Right cardiac atrium (tissue), 5 donors: Measurements from ENCODE around the gene HOXB2. TPM values are rescaled to one million over a fixed set of nuclear protein-coding genes. Genes with fewer than 3 reads are reported as not detected.
A peak's percentile ranks its signal among the peaks of the same experiment; 100 is the strongest.

Source experiments
- ATAC-seq, 2 donors: fragments of 200-7000 bp; cut with Tn5 transposase; one replicate each; pipeline versions ENCODE4 v1.8.0 to v1.9.1; 2020; ENCODE audit warnings: moderate library complexity in 2 of 2, mild to moderate bottlenecking in 1 of 2
- DNase-seq, 3 donors: peaks; one replicate each; pipeline ENCODE4 v3.0.0-alpha.2; 2020
- H3K27ac ChIP-seq: one replicate; pipeline ENCODE4 v1.5.1; 2013; ENCODE audit warnings: mild to moderate bottlenecking, low read length, control low read depth, moderate library complexity
- H3K27me3 ChIP-seq: one replicate; pipeline ENCODE4 v1.6.1; 2013; ENCODE audit not compliant: control insufficient read depth, insufficient read depth
- H3K4me1 ChIP-seq: one replicate; pipeline ENCODE4 v1.6.1; 2013; ENCODE audit warnings: low read length; ENCODE audit not compliant: control insufficient read depth, insufficient read depth
- H3K4me3 ChIP-seq: one replicate; pipeline ENCODE4 v1.5.1; 2013; ENCODE audit warnings: low read length, control low read depth
- H3K9me3 ChIP-seq: one replicate; pipeline ENCODE4 v1.6.1; 2013; ENCODE audit warnings: low read length; ENCODE audit not compliant: control insufficient read depth
- WGBS: extraction: QIAGEN DNeasy Blood & Tissue Kit; methylation state at CpG from one replicate; pipeline ENCODE4 v1.1.7; 2013; 5-methylcytosine and 5-hydroxymethylcytosine counted together
- intact Hi-C, 4 donors: fragments of 100-400 bp; cut with DNase I; formaldehyde crosslinking; loops; one replicate each; pipeline versions ENCODE4 v1.11.0 to v1.14.0; 2022 to 2023
- long read RNA-seq, 4 donors: library from polyadenylated mRNA; unstranded; transcript quantifications; one replicate each; pipeline ENCODE4 v2.0.0, GENCODE V29; 2020 to 2021
- polyA plus RNA-seq: library from polyadenylated mRNA; stranded (reverse); fragments of 200-250 nt; gene quantifications from one replicate; pipeline ENCODE4 v1.2.3, GENCODE V29; 2013
- total RNA-seq, 4 donors: library from RNA; stranded (reverse); fragmentation: NEBNext Ultra II Directional; extraction: Animal tissue kit (Norgen Biotek cat#: 25700); gene quantifications; one replicate each; pipeline ENCODE4 v1.2.1, GENCODE V29; 2021
- donor health status: healthy with polysubstance abuse.
- donor health status: DM: no; HTN: yes; CAD: no.
- donor health status: DM: no; HTN: no; CAD: no.
- donor health status: DM: no; HTN: yes; CAD: no; lungs with severe emphysema.
- donor health status: DM: yes; HTN: yes; CAD: no.

Gene HOXB2
- total RNA-seq (1 to 10 TPM; 2.4 to 9.9 (median 6.0) TPM), polyA plus RNA-seq (5.5 TPM)
- long read RNA-seq, donor 1, partial matches to known transcripts: 4 of 14 reads
- long read RNA-seq, donor 1, other reads (novel, unspliced or antisense): 6 of 14 reads
- long read RNA-seq, donor 2, partial matches to known transcripts: 1 of 3 reads
- long read RNA-seq, donor 2, other reads (novel, unspliced or antisense): 1 of 3 reads
- long read RNA-seq, donor 3, partial matches to known transcripts: 3 of 7 reads
- long read RNA-seq, donor 3, other reads (novel, unspliced or antisense): 0 of 7 reads
- long read RNA-seq, donor 4, partial matches to known transcripts: 0 of 1 reads
- long read RNA-seq, donor 4, other reads (novel, unspliced or antisense): 1 of 1 reads

GRCh38 chr17:48545022-48545375, at the start of gene HOXB2:
TSS of gene HOXB2 (minus strand) at chr17:48545109. CDS start at chr17:48544911, 198 bp downstream.
- intact Hi-C loops: no loop called here
- Histone ChIP-seq H3K27me3 (no peaks in the 10 kb centered on the region), H3K4me3 (peak within 1 kb of the TSS; percentile 77), H3K9me3 (no peaks in the 10 kb centered on the region), H3K27ac (peak within 1 kb of the TSS; percentile 76), H3K4me1 (peaks cover 3% of the 10 kb centered on the region)
- DNase-seq: peak in 2 of 3 donors; percentile 50 to 73
- no peak for ATAC-seq
- WGBS: 26% methylated on average over 12 of the region's 12 CpGs

DNA sequence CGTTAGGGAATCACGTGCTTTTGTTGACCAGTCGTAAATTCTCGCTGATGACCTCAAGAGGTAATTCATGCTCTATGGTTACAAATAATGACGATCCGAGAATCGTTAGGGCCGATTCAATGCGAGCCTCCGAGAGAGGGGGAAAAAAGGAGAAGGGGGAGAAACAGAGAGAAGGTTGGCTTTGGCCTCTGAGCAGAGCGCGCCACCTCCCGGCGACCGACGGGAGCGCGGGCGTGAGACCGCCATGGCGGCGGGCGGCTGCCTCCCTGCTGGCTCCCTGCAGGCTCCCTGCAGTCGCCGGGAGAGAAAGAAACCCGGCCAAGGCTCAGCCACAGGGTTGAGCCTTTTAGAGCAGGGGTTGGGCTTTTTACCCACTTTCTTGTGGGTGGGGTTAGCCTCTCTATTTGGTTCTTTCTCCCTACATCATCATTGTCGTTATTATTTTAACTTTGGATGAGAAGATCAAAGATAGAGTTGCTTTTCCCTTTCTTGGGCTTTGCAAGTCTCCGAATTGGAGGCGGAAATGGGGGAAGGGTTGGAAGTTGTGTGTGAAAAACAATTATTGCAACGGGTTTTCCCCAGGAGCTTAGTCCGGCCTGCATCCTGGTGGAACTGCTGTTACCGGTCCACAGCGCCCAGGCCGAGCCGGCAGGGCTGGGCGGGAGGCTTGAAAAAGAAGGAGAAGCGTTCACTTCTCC, 49.1 kb upstream of the HOXB2 start:
- no peaks in the 10 kb centered on the region for H3K27me3 ChIP-seq
- peak overlapping the region; percentile 6 for H3K4me3 ChIP-seq
- ATAC-seq (peak; percentile 56 to 68), DNase-seq (peak; percentile 69 to 91 (median 90))
- 10% methylated on average over 37 of the region's 37 CpGs for WGBS
- H3K27ac ChIP-seq: no peak overlapping the region
- no peaks in the 10 kb centered on the region for H3K9me3 ChIP-seq
- intact Hi-C loops: loop anchor here in 2 of 4 donors (10.0 kb wide), 2 partner anchors 239 to 259 kb away; no protein-coding TSS in a partner anchor
- H3K4me1 ChIP-seq: peaks cover 4% of the 10 kb centered on the region

DNA sequence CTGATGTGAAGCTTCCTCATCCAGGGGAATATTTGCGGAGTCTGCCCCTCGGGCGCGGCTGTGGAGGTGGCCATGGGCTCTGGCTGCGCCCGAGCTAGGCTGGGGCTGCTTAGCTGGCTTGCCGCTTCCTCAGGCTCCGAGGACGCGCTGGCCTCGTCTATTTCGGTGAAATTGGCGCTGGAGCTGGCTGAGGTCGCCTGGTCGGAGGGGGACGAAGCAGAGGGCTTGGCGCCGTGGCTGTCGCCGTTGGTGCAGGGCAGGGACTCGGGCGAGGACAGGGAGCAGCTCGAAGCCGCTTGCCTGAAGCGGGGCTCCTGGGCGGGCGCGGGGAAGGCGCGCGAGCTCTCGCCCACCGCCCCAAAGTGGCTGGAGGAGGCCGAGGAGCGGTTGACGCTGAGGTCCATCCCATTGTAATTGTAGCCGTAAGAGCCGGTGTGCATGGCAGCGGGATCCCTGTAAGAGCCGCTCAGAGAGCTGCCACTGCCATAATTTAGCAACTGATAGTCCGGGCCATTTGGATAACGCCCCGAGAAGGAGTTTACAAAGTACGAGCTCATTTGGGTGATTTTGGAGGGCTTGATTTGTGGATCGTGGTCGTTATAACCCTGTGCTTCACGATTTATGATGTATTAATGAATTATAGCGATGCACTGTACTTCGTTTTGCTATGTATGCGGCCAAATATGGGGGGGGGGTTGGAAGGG, 48.4 kb upstream of the HOXB2 start, which contains the start of gene HOXB5:
HOXB5 (minus strand) TSS at position 654 of the 704 bp plus-strand sequence; CDS start at position 557, 97 bp downstream.
- Histone ChIP-seq H3K4me1 (peaks cover 4% of the 10 kb centered on the region), H3K27me3 (no peaks in the 10 kb centered on the region), H3K9me3 (no peaks in the 10 kb centered on the region), H3K4me3 (peak within 1 kb of the TSS; percentile 6), H3K27ac (no peak within 1 kb of the TSS)
- WGBS: 2% methylated on average over 50 of the region's 50 CpGs
- intact Hi-C loops: loop anchor here in 2 of 4 donors (10.0 kb wide), 2 partner anchors 238 to 258 kb away; no protein-coding TSS in a partner anchor
- DNase-seq (no peak), ATAC-seq (no peak)

GRCh38 chr17:48592577-48592976, 47.7 kb upstream of the HOXB2 start:
- ATAC-seq: peak in 1 of 2 donors; percentile 13
- no peaks in the 10 kb centered on the region for H3K9me3 ChIP-seq
- intact Hi-C loops: loop anchor here in 2 of 4 donors (10.0 kb wide), 2 partner anchors 238 to 258 kb away; no protein-coding TSS in a partner anchor
- no peaks in the 10 kb centered on the region for H3K27me3 ChIP-seq
- WGBS: 10% methylated on average over 14 of the region's 14 CpGs
- H3K4me3 ChIP-seq: peak overlapping the region; percentile 12
- no peak for DNase-seq
- no peaks in the 10 kb centered on the region for H3K4me1 ChIP-seq
- no peak overlapping the region for H3K27ac ChIP-seq

DNA sequence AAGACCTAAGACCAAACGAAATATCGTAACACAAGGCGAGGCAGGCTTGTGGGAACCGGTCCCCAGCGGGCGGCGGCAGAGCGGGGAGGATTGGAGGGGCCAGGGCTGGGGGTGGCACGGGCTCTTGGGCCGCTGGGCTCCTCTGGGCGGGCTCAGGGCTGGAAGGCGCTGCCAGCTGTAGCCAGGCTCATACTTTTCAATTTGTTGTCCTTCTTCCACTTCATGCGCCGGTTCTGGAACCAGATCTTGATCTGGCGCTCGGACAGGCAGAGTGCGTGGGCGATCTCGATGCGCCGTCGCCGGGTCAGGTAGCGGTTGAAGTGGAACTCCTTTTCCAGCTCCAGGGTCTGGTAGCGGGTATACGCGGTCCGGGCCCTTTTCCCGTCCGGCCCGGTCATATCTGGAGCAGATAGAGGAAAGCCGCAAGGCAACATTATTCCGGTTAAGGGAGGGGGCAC, 47.2 kb upstream of the HOXB2 start:
- intact Hi-C loops: loop anchor here in 2 of 4 donors (10.0 kb wide), 2 partner anchors 237 to 257 kb away; no protein-coding TSS in a partner anchor
- no peak for ATAC-seq
- Histone ChIP-seq H3K9me3 (no peaks in the 10 kb centered on the region), H3K27me3 (no peaks in the 10 kb centered on the region), H3K4me1 (no peaks in the 10 kb centered on the region), H3K4me3 (peak overlapping the region; percentile 12), H3K27ac (no peak overlapping the region)
- DNase-seq: no peak
- 24% methylated on average over 33 of the region's 33 CpGs for whole genome bisulfite sequencing

DNA sequence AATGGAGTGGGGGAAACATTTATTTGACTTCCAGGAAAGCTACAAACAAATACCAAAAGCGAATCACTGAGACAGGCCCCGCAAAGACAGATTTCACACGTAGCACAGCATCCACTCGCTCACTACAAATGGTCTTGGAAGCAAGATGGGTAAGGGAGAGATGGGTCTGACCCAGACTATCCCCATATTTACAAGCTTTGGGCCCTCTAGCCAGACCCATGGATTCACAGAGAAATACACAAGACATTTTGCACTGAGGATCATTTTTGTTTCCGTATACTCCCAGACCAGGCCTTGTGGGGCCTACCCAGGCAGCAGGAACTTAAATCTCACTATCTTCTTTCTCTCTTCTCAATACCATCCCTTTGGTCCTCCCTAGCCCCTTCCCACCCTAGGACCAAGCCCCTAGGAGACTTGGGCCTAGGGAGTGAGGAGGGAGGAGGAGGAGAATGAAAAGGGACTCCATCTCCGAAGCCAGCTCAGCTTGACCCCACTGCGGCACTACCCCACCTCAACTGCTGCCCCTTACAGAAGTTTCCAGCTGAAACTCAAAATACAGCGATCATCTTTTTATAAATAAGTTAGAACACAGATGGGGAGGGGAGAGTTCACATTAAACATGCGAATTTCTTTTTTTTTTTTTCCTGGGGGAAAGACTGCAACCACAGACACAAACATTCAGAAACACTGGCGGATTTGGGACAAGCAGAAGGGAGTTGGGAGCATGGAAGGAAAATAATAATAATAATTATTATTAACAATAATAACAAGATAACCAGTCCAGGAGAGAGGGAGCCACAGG, 46.5 kb upstream of the HOXB2 start:
- intact Hi-C loops: loop anchor here in 2 of 4 donors (10.0 kb wide), 2 partner anchors 237 to 257 kb away; no protein-coding TSS in a partner anchor
- H3K9me3 ChIP-seq: no peaks in the 10 kb centered on the region
- 90% methylated on average over 10 of the region's 10 CpGs for WGBS
- no peaks in the 10 kb centered on the region for H3K27me3 ChIP-seq
- ATAC-seq: no peak
- H3K4me1 ChIP-seq: no peaks in the 10 kb centered on the region
- H3K27ac ChIP-seq: no peak overlapping the region
- H3K4me3 ChIP-seq: no peak overlapping the region
- DNase-seq: no peak

DNA sequence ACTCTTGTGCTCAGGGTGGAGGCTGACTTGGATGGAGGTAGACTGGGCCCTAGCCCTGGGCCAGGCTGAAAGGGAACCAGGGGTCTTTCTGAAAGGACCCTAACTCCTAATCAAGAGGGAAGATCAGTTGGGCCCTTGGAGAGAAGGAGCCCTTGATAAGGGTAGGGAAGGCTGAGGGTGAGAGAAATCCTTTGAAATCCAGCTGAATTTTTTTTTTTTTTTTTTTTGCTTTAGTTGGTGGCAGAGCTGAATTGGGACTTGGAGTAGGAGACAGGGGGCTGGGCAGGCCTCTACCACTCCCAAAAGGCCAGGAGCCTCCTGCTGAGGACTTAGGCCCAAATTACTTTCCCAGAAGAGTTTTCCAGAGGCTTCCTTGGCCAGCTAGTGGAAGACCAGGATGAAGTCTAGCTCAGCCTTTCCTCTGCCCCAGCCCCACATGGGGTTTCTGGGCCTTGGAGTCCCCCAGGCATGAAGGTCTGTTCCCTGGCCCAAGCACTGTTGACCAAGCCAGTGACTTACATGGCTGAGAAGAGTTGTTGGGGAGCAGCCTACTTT, 45.8 kb upstream of the HOXB2 start:
- no peaks in the 10 kb centered on the region for H3K27me3 ChIP-seq
- H3K9me3 ChIP-seq: no peaks in the 10 kb centered on the region
- no peaks in the 10 kb centered on the region for H3K4me1 ChIP-seq
- H3K4me3 ChIP-seq: no peak overlapping the region
- no peak for DNase-seq
- no peak overlapping the region for H3K27ac ChIP-seq
- intact Hi-C loops: loop anchor here in 2 of 4 donors (10.0 kb wide), 2 partner anchors 236 to 256 kb away; no protein-coding TSS in a partner anchor
- no peak for ATAC-seq

GRCh38 chr17:48589831-48590606, 45.1 kb upstream of the HOXB2 start, which contains the start of gene HOXB3:
TSS of gene HOXB3 (minus strand) at chr17:48590241. CDS start at chr17:48552474, 37,767 bp downstream.
- H3K4me3 ChIP-seq: no peak within 1 kb of the TSS
- no peak within 1 kb of the TSS for H3K27ac ChIP-seq
- no peaks in the 10 kb centered on the region for H3K4me1 ChIP-seq
- no peak for ATAC-seq
- WGBS: 59% methylated on average over 23 of the region's 23 CpGs
- no peaks in the 10 kb centered on the region for H3K27me3 ChIP-seq
- no peaks in the 10 kb centered on the region for H3K9me3 ChIP-seq
- DNase-seq: no peak
- intact Hi-C loops: loop anchor here in 2 of 4 donors (10.0 kb wide), 2 partner anchors 235 to 255 kb away; no protein-coding TSS in a partner anchor

DNA sequence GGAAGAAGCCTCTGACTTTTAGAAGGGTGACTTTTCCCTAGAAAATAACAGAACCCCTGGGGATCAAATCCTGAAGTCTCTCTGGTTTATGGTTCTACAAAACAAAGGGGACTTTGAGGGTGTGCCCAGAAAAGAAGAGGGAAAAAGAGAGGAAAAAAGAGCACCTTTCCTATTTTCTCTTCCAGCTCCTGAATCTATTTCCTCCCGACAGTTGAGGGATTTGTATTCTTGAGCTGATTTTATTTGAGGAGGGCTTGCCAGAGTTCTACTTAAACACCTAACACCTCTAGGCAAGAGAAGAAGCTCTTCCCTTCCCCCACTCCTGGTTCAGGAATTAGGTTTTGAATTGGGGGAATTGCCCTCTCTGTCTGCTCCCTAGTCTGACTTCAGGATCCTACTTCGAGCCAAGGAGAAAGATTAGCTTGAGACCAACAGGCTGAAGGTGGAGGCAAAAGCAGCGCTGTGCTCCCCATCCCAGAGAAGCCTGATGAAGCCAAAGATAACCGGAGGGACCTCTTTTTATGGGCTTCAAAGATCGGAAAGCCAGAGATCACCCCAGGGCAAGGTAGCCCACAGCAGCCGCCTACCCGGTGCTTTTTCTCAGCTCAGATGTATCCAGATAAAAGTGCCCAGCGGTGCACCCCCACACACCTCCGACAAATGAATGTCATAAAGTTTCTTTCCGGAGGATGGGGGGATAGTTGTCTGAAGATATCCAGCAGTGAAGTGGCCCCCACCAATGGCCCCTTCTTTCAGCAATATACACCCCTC, 44.3 kb upstream of the HOXB2 start:
- 41% methylated on average over 10 of the region's 10 CpGs for WGBS
- H3K4me3 ChIP-seq: no peak overlapping the region
- no peaks in the 10 kb centered on the region for H3K9me3 ChIP-seq
- no peaks in the 10 kb centered on the region for H3K27me3 ChIP-seq
- H3K4me1 ChIP-seq: no peaks in the 10 kb centered on the region
- DNase-seq (no peak), ATAC-seq (no peak)
- H3K27ac ChIP-seq: no peak overlapping the region
- intact Hi-C loops: no loop called here
